ENCODE measurements around the gene TCN1. TPM values are rescaled to one million over a fixed set of nuclear protein-coding genes. Genes with fewer than 3 reads are reported as not detected.
"Not testable (repeated sequence)": the region's sequence is repeated elsewhere in the genome, so short reads cannot be mapped to it uniquely, and the experiment has no call there.

The TCN1 gene
- total RNA-seq, 4 donors from 2014 or later: 0.76 to 5.3 (median 1.8) TPM

- no peak for DNase-seq (ENCODE audit: low spot score in 2 of 2)
- H3K4me1 ChIP-seq: no peaks in the 10 kb centered on the region
- no peak for TF ChIP-seq CTCF (IDR thresholded peaks at IDR 0.05)
- TF ChIP-seq POLR2A (IDR thresholded peaks at IDR 0.05): no peak
- TF ChIP-seq POLR2AphosphoS5 (IDR thresholded peaks at IDR 0.05): no peak
- no peak for TF ChIP-seq EP300 (IDR thresholded peaks at IDR 0.05)
- 85% methylated on average over 3 of the region's 3 CpGs for WGBS
- no peaks in the 10 kb centered on the region for H3K27me3 ChIP-seq
- no peak overlapping the region for H3K4me3 ChIP-seq
- no peak overlapping the region for H3K27ac ChIP-seq
- no peaks in the 10 kb centered on the region for H3K36me3 ChIP-seq
- H3K9me3 ChIP-seq: no peaks in the 10 kb centered on the region
These were observed 36.9 kb downstream of the TCN1 start for GRCh38 chr11:59829358-59829757.

- Histone ChIP-seq H3K4me1 (no peaks in the 10 kb centered on the region), H3K27ac (no peak overlapping the region), H3K27me3 (no peaks in the 10 kb centered on the region), H3K4me3 (no peak overlapping the region), H3K36me3 (no peaks in the 10 kb centered on the region), H3K9me3 (no peaks in the 10 kb centered on the region)
- 19% methylated on average over 9 of the region's 9 CpGs for WGBS
- no peak for DNase-seq (ENCODE audit: low spot score in 2 of 2)
- peak; percentile 30 to 33 for TF ChIP-seq CTCF (IDR thresholded peaks at IDR 0.05)
- no peak for TF ChIP-seq POLR2A (IDR thresholded peaks at IDR 0.05)
- no peak for TF ChIP-seq EP300 (IDR thresholded peaks at IDR 0.05)
These were observed 43.2 kb downstream of the TCN1 start for GRCh38 chr11:59822989-59823566.

- WGBS: 74% methylated on average over 4 of the region's 4 CpGs
- Histone ChIP-seq H3K27me3 (no peaks in the 10 kb centered on the region), H3K4me1 (no peaks in the 10 kb centered on the region), H3K27ac (no peak overlapping the region), H3K36me3 (no peaks in the 10 kb centered on the region), H3K9me3 (no peaks in the 10 kb centered on the region), H3K4me3 (no peak overlapping the region)
- TF ChIP-seq POLR2AphosphoS5 (IDR thresholded peaks at IDR 0.05) (no peak), EP300 (IDR thresholded peaks at IDR 0.05) (no peak), POLR2A (IDR thresholded peaks at IDR 0.05) (no peak), CTCF (IDR thresholded peaks at IDR 0.05) (no peak)
- no peak for DNase-seq (ENCODE audit: low spot score in 2 of 2)
These were observed 47.7 kb downstream of the TCN1 start for GRCh38 chr11:59818572-59818971.

GRCh38 chr11:59816434-59816833 lies 49.9 kb downstream of the TCN1 start:
- H3K36me3 ChIP-seq; H3K4me1 ChIP-seq; H3K27ac ChIP-seq; H3K27me3 ChIP-seq; H3K4me3 ChIP-seq; H3K9me3 ChIP-seq; DNase-seq (ENCODE audit: low spot score in 2 of 2): not testable (repeated sequence)
- 80% methylated on average over 1 of the region's 1 CpG for WGBS

GRCh38 chr11:59815754-59816153 lies 50.5 kb downstream of the TCN1 start:
- no peaks in the 10 kb centered on the region for H3K27me3 ChIP-seq
- H3K4me1 ChIP-seq: peaks cover 5% of the 10 kb centered on the region
- WGBS: 79% methylated on average over 1 of the region's 1 CpG
- TF ChIP-seq CTCF (IDR thresholded peaks at IDR 0.05) (no peak), EP300 (IDR thresholded peaks at IDR 0.05) (no peak), POLR2AphosphoS5 (IDR thresholded peaks at IDR 0.05) (no peak), POLR2A (IDR thresholded peaks at IDR 0.05) (no peak)
- no peaks in the 10 kb centered on the region for H3K9me3 ChIP-seq
- DNase-seq (ENCODE audit: low spot score in 2 of 2): no peak
- no peak overlapping the region for H3K27ac ChIP-seq
- H3K4me3 ChIP-seq: no peak overlapping the region
- H3K36me3 ChIP-seq: no peaks in the 10 kb centered on the region

GRCh38 chr11:59814021-59814420 lies 52.3 kb downstream of the TCN1 start:
- Histone ChIP-seq H3K36me3 (no peaks in the 10 kb centered on the region), H3K4me3 (no peak overlapping the region), H3K27ac (no peak overlapping the region), H3K27me3 (no peaks in the 10 kb centered on the region), H3K4me1 (peaks cover 18% of the 10 kb centered on the region), H3K9me3 (no peaks in the 10 kb centered on the region)
- DNase-seq (ENCODE audit: low spot score in 2 of 2): no peak
- TF ChIP-seq EP300 (IDR thresholded peaks at IDR 0.05) (no peak), POLR2A (IDR thresholded peaks at IDR 0.05) (no peak), POLR2AphosphoS5 (IDR thresholded peaks at IDR 0.05) (no peak), CTCF (IDR thresholded peaks at IDR 0.05) (no peak)
- 57% methylated on average over 1 of the region's 1 CpG for WGBS

All from suprapubic skin (tissue), 4 donors.